HTERT RPE-1 (cell line): ENCODE results near the gene NCKIPSD.

Experiments used
- in situ Hi-C: fragments of 300-500 bp; cut with MboI; formaldehyde crosslinking; loops from 4 replicates; pipeline ENCODE4 v1.14.3; 2020; ENCODE audit warnings: low sequenced_read_pairs

The NCKIPSD gene

DNA sequence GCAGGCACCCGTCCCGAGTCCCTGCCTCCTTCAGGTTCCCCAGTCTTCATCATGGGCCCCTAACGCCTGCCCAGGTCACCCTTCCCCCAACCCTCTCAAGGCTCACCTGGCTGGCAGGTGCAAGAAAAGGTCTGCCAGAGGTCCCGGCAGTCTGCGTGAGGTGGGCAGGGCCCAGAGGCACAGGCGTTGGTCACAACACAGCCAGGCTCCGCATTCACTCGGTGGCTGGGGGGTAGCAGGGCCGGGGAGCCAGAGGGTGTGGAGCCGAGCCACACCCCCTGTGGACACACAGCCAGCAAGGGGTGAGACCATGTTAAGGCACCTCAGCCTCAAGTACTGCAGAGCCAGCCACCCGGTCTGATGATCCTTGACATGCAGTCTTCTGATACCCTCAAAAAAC, 33.9 kb downstream of the NCKIPSD start:
- in situ Hi-C loops: no loop called here

DNA sequence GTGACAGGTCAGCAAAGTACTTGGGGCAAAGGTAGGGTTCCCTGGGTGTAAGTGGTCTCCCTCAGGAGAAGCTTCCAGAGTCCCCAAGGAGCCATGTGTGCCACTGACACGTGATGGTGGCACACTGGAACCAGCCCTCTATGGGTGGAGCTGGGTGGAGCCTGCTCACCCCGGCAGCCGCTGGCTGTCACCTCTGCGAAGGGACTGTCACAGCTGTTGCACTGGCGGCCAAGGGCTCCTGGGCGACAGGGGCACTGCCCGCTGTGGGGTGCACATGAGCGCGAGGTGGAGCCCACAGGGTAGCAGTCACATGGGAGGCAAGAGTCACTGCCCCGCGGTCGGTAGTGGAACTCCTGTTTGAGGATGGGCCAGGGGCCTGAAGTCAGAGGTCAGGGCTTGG, 35.0 kb downstream of the NCKIPSD start:
- in situ Hi-C loops: no loop called here

DNA sequence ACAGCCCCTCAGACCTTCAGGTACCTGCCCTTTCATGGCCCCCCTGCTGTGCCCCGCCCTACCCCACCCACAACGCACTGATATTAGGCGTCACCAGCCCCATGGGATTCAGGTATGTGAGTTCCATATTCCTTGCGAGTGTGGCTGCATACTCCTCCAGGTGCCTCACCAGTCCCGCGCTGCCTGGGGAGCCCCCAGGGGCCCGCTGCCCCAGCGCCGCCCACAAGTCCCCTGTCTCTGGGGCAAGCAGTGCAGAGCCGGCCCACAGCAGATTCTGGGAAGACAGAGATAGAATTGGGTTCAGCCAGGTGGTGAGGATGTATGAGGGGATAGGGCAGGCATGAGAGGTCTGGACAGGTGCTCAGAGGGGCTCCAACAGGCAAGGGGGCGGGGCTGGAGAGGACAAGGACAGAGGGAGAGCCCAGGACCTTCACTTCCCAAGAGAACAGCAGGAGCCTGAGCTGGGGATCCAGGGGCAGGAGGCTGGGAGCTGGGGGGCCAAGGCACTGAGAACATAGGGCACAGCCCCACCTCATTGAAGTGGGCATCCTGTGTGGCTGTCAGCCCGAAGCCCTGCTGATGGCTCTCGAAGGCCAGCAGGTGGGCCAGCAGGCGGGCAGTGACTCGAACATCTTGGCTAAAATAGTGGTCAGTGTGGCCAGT, 37.4 kb downstream of the NCKIPSD start:
- in situ Hi-C loops: no loop called here

DNA sequence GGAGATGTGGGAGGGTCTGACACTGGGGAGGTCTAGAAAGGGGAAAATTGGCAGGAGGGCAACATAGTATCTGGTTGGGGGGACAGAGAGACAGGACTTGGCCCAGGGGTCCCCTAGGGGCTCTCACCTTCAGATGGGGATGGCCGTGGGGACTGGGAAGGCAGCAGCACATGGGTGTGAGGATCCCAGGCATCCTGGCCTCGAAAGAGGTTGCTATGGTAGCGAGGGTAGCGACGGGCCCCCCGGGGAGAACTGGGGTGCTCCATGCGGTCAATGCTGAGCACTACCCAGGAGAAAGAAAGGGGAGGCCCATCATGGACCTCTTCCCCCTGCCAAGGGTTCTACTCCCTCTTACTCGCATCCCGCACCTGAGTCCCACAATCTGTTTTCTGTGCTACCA, 38.0 kb downstream of the NCKIPSD start:
- in situ Hi-C loops: no loop called here

DNA sequence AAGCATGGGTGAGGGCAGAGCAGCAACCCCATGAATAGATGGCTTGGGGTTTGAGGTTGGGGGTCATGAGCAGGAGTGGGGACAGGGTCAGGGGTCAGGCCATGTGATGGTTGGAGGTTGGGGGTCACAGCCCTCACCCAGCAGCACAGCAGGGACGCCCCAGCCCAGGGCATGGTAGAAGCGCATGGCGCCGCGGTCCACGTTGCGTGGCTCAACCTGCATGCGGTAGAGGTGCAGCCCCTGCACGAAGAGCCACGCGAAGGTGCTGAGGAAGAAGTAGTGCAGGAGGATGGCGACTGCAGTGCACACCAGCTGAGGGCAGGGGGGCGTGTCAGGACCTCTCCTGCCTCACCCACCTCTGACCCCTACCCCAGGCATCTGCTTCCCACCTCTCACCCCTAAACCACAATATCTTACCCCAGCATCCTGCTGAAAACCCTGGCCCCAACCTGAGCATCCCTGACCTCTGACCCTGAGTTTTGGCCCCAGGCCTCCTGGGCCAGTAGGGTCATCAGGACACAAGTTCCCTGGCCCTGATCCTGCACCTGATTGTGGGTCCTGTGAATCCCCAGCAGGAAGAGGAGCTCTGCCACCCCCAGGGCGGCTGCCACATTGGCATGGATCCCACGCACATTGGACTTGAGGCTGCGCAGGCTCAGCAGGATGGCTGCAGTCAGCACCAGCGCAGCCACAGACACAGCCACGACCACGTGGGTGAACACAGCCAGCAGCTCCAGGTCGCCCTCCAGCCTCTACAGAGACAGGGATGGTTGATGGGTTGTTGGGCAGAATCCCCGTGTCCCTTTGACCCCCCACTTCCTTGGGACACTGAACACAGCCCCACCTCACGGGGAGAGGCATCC, 40.6 kb downstream of the NCKIPSD start:
- in situ Hi-C loops: no loop called here

DNA sequence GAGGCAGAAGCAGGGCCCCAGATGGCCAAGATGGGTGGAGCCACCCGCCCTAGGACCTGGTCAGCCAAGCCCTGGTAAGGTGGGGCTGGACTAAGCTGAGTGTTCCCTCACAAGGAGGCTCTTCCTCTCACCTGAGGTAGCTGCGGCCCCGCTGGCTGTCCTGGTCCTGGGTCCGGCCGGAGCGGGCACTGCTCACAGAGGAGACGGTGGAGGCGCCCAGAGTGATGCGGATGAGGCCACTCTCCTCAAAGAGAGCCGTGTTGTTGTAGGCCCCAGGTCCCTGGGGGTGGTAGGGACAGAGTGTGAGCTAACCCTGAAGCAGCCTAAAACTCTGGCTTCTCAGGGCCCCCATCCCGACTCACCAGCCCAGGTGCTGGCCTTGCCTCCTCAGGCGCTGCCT, 43.1 kb downstream of the NCKIPSD start:
- in situ Hi-C loops: no loop called here

DNA sequence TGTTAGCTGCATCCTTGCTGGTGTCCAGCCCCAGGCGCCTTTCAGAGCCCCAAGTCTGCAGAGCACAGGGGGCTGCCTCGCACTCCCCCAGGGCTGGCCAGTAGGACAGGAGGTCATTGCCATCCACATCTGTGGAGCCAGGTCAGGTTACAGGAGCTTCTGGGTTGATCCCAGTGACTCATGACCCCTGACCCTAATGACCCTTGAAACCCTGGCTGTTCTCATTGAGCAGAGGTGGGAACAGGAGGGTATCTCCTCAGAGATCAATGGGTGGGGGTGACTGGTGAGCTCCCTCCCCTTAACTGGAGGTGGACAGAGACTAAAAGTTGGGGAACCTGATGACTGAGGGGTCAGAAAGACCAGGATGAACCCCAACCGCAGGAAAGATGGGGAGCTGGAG, 44.3 kb downstream of the NCKIPSD start:
- in situ Hi-C loops: no loop called here

DNA sequence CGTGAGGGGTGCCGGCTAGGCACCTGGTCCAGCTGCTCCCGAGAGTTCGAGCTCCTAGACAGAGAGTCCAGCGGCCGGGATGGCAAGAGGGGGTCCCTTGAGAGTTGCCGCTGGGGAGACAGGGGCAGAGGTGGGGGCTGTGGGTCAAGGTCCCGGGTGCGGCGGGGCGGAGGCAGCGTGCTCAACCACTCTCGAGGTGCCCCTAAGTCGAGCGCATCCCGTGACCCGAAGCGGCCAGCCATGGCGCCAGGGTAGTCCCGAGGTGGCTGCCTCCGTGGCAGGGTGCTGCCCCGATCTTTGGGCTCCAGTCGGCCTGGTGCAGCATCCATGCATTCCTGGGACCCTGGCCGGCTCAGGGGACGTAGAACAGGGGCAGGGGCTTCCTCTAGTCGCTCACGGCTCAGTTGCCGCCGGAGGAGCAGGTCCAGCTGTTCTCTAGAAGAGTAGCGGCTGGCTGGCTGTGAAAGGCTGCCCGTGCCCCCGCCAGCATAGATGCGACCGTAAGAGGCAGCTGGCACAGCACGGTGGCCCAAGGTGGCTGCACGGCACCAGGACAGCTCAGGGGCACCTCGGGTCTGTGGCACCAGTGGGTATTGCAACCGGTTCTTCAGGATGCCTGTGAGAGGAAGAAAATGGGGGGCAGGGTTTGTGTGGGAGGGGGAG, 45.6 kb downstream of the NCKIPSD start:
- in situ Hi-C loops: no loop called here

DNA sequence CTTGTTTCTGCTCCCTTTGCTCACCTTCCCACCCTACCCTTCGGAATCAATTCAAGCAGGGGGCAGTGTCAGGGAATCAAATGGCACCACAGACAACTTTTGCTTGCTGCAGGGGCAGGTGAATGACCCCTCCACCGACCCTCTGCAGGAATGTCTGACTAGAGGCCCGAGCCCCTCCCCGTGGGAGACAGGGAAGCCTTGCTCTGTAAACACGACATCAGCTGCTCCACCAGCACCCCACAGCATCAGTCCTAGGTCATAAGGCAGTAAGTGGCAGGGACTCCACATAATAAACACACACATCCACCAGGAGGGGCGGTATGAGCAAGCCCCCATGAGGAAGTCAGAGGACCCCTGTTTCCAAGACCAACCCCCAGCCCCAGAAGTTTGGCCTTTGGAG, 48.4 kb downstream of the NCKIPSD start:
- in situ Hi-C loops: no loop called here

DNA sequence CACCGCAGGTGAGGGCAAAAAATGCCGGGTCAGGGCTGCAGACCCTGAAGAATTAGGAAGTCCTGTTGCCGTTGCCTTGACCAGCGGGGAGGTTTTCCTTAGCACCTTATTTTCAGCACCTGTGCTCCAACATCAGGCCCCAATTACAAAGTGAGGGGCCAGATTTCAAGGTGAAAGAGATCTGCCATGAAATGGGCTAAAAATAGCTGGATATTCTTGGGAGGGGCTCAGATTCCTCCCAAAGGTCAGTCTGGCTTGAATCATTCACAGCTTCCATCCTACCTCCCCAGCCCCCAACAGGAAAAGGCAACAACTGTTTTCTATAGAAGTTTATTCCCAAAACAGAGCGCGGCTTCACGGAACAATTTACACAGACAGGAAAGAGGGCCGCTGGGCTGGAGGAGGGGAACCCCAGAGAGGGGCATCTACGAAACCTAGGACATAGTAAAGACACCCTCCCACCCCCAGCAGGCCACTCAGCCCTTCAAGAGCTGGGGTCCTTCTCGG, 49.5 kb downstream of the NCKIPSD start:
- in situ Hi-C loops: no loop called here

DNA sequence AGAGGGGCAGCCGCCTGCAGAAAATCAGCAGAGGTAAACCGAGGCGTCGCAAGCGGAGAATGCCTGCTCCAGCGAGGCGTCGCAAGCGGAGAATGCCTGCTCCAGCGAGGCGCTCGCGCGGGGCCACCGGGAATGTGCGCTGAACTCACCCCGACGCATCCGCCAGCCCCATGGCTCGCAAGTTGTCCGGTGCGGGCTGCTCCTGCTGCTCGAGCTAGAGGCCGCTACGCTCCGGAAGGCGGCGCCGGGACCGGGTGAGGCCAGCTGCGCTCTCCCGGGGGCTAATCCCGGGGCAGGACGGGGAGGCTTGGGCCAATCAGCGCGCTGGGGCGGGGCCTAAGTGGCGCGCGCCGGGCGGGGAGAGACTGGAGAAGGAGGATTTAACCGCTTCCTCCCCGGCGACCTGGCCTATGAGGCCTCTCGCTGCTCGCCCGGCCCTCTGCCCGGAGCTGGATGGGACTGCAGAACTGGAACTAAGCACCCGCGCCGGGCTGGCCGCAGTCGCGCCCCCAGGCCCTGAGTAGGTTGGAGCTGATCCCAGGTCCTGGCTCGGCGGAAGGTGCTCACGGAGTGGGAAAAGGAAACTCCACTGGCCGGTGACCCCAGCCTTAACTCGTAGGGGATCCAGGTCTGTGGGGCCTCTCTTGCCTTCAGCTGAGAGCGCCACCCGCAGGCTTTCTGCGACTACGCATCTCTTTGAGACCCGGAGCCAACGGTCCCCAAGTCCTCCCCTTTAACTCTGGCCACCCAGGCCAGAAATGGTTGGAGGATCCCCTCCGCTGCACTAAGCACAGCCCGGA, 50.3 kb downstream of the NCKIPSD start, which contains the start of gene SLC26A6:
Gene SLC26A6 (minus strand): TSS at position 240 of the 800 bp plus-strand sequence. CDS start 68 bp downstream, at position 172.
- in situ Hi-C loops: no loop called here

DNA sequence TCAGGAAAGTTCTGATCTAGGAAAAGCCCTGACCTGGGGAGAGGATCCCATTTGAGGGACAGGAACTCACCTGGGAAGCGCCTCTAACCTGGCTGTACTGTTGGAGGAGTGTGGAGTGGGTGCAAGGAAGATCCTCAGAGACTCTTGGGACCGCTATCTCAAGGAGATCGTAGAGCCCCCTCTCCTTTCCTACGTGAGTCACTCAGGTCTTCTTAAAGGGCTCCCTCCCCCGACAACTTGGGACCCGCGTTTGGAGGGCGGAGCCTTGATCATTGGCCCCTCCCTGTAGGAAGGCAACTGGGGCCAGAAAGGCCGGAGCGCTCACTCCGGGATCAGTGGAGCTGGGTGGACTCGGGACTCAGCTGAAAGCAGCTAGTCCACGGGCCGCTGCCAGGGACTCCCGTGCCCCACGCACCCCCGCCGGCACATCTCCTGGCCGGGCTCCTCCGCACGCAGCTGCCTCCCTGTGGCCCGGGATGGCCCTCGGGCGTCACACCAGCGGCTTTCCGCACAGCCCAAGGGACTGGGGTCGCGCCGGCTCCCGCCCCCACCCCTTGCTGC, 51.0 kb downstream of the NCKIPSD start:
- in situ Hi-C loops: no loop called here

DNA sequence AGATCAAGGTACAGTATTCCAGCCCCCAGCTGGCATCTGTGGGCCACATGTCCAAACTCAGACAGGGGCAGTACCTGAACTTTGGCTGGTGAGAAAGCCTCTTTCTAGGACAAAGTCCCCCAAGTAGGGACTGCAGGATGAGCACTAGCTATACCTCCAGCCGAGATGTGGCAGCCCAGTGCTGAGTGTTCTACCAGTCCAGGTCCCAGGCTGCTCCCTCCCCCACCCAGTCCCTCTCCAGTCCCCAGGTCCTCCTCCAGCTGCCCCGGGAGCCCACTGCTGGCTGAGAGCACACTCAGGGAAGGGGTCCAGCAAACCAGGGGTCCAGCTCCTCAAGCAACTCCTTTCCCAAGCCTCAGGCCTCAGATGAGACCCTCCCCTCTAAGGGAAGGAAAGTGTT, 52.0 kb downstream of the NCKIPSD start:
- in situ Hi-C loops: no loop called here

DNA sequence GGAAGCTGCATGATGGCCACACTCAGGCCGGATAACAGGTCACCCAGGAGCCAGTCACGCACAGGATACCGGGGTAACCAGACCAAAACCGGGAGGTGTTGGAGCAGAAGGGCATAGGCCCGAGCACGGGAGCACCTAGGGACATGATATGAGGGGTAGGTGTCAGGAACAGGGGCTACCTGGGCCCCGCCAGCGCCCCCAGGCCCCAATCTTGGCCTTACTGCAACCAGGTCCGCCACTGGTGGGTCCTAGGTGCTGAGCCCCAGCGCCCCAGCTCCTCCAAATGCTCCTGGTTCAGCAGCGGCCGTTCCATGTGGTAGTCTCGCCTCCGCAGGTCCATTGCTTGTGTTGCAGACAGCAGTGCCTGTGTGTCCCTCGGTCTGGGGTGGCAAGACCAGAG, 52.5 kb downstream of the NCKIPSD start:
- in situ Hi-C loops: no loop called here

DNA sequence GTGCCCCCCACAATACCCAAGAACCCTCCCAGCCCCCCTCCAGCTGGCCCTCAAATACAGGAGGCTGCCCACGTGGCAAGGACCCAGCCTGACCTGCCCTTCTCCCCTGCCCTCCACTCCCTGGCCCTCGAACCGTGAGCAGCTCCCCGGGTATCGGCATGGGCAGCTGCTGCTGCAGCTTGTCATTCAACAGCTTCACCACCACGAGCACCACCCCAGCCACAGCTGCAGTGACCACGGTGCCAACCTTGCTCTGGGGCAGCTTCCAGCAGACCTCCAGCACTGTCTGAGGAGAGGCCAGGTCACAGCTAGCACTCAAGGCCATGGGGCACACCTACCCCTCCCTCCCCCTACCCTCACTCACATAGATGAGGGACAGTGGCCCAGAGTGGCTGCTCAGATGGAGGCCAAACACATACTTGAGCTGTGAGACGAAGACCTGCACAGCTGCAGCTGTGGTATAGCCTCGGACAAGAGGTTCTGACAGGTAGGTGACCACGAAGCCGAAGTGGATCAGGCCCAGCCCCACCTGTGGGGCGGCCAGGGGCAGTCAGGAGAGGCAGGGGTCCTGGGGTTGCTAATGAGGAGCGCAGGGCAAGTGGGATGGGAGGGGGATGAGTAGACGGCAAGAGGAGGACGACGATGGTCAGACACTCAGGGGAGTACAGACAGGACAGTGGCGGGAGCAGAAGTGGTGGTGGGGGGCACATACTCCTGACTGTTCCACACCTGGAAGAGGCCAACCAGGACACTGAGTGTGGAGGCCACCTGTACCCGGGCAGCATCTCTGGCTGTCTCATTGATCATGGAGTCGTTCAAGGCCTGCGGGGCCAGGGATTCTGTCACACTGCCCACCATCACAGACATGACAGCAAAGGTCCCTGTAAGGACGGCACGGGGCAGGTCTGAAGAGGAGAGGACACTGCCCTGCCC, 53.9 kb downstream of the NCKIPSD start:
- in situ Hi-C loops: no loop called here

DNA sequence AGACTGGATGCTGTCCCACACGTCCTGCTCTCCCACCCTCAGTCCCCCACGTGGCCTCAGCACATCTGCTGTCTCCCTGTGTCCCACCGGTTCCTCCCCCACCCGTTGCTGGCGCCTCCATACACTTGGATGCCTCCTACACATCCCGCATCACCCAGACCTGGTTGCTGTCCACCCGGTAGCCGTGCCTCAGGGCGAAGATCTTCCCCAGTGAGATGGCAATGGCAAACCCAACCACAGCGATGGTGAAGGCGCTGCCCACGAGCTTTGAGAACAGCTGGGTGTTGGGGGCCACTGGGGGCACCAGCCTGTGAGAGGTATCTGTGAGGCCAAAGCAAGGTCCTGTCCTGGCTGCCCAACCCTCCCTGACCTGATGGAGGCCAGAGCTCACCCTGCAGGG, 54.9 kb downstream of the NCKIPSD start:
- in situ Hi-C loops: no loop called here

DNA sequence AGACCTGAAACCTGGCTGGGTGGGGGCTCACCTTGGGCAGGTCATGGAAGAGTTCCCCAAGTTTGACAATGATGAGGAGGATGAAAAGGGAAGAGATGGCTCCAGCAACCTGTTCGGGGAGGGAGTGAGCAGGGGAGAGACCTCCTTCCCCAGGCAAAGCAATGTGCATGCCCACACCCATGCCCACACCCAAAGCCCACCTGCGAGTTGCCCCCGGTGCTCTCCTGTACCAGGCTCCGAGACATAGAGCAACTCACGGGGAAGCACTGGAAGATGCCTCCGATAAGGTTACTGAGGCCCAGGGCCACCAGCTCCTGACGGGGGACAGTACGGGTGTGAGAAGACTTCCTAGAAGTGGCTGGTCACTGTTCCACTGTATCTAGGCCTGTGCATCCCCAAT, 55.3 kb downstream of the NCKIPSD start:
- in situ Hi-C loops: no loop called here

DNA sequence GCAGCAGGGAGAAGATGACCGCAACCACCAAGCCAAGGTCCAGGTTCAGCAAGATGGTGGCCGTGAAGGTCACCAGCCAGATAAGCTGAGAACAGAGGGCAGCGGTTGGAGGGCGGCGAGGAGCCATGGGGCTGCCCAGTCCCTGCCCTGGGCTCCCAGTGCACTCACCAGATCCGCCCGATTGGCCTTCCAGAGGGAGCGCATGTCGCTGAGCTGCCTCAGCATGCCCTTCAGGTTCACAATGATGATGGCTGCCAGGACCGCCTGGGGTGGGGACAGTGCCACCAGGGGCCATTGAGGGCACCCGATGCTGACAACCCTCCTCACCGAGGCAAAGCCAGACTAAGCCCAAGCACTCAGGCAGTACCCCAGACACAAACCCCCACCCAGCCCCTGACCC, 55.8 kb downstream of the NCKIPSD start:
- in situ Hi-C loops: no loop called here

DNA sequence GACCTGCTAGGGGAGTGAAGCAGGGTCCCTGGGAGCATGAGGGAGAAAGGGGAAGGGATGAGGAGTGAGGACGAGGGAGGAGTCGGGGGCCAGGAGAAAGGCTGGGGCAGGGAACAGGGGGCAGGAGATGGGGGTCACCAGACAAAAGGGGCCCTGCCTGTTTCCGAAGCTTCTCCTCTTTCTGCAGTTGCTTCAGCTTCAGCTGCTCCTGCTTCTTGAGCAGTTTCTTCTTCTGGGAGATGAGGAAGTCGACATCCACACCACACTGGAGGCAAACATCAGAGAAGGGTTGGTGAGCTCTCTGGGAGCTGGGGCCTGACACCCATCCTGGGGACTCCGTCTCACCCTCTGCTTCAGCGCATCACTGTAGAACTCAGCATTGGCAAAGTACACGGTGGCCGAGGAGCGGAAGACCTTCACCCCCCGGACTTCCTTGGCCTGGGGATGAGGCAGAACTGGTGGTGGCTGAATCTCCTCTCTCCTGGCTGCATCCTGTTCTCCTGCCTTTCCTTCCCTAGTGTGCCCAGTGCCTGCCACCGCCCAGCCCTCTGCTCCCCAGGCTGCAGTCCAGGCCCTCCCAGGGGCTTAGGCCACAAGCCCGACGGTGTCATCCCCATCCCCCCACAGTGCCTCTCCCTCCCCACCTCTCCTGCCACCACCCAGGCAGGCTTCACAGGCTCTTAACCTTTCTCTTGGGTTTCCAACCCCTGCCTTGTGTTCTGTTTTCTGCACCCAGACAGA, 57.3 kb downstream of the NCKIPSD start:
- in situ Hi-C loops: no loop called here
